ENCODE data around the gene CDH11.
A peak's percentile ranks its signal among the peaks of the same experiment; 100 is the strongest.

The CDH11 gene

GRCh38 chr16:65121870-65122723 is at the start of gene CDH11:
TSS of gene CDH11 (minus strand) at chr16:65122063. CDS start at chr16:65004869, 117,194 bp downstream.
- DNase-seq (ENCODE audit: low read depth), result peak; percentile 78

- no peak for DNase-seq (ENCODE audit: low read depth)
Observed at GRCh38 chr16:65154321-65154720, 32.5 kb upstream of the CDH11 start.

GRCh38 chr16:65153365-65154105 is 31.7 kb upstream of the CDH11 start:
- no peak for DNase-seq (ENCODE audit: low read depth)

GRCh38 chr16:65148804-65149203 is 26.9 kb upstream of the CDH11 start:
- no peak for DNase-seq (ENCODE audit: low read depth)

GRCh38 chr16:65142276-65142675 is 20.4 kb upstream of the CDH11 start:
- DNase-seq (ENCODE audit: low read depth), result no peak

- no peak for DNase-seq (ENCODE audit: low read depth)
Observed at GRCh38 chr16:65136681-65137080, 14.8 kb upstream of the CDH11 start.

- no peak for DNase-seq (ENCODE audit: low read depth)
Observed at GRCh38 chr16:65126845-65127624, 5.2 kb upstream of the CDH11 start.

GRCh38 chr16:65125871-65126270 is 4.0 kb upstream of the CDH11 start:
- no peak for DNase-seq (ENCODE audit: low read depth)

GRCh38 chr16:65125322-65125721 is 3.5 kb upstream of the CDH11 start:
- DNase-seq (ENCODE audit: low read depth), result no peak

GRCh38 chr16:65124596-65124995 is 2.7 kb upstream of the CDH11 start:
- DNase-seq (ENCODE audit: low read depth), result no peak

- no peak for DNase-seq (ENCODE audit: low read depth)
Observed at GRCh38 chr16:65124212-65124548, 2.3 kb upstream of the CDH11 start.

GRCh38 chr16:65123396-65124211 is 1.7 kb upstream of the CDH11 start:
- DNase-seq (ENCODE audit: low read depth), result no peak

GRCh38 chr16:65122724-65123395 is 997 bp upstream of the CDH11 start:
- no peak for DNase-seq (ENCODE audit: low read depth)

GRCh38 chr16:65120831-65121721 is 787 bp downstream of the CDH11 start:
- DNase-seq (ENCODE audit: low read depth), result no peak

- no peak for DNase-seq (ENCODE audit: low read depth)
Observed at GRCh38 chr16:65120461-65120830, 1.4 kb downstream of the CDH11 start.

- no peak for DNase-seq (ENCODE audit: low read depth)
Observed at GRCh38 chr16:65119901-65120401, 1.9 kb downstream of the CDH11 start.

- no peak for DNase-seq (ENCODE audit: low read depth)
Observed at GRCh38 chr16:65119435-65119834, 2.4 kb downstream of the CDH11 start.

- DNase-seq (ENCODE audit: low read depth), result no peak
Observed at GRCh38 chr16:65118871-65119270, 3.0 kb downstream of the CDH11 start.

- peak; percentile 84 for DNase-seq (ENCODE audit: low read depth)
Observed at GRCh38 chr16:65117811-65118448, 3.9 kb downstream of the CDH11 start.
